C4-2B (cell line): ENCODE measurements around the gene PDE12.

Experiments
- ZFX ChIP-seq: fragments of 450-650 bp; IDR thresholded peaks from 2 replicates; pipeline ENCODE4 v1.6.1; 2017
- TF ChIP-seq, protein P1 (sequence below): fragments of 450-650 bp; conservative IDR thresholded peaks from 2 replicates; pipeline ENCODE4 v1.5.1; 2017; ENCODE audit warnings: mild to moderate bottlenecking

DNA sequence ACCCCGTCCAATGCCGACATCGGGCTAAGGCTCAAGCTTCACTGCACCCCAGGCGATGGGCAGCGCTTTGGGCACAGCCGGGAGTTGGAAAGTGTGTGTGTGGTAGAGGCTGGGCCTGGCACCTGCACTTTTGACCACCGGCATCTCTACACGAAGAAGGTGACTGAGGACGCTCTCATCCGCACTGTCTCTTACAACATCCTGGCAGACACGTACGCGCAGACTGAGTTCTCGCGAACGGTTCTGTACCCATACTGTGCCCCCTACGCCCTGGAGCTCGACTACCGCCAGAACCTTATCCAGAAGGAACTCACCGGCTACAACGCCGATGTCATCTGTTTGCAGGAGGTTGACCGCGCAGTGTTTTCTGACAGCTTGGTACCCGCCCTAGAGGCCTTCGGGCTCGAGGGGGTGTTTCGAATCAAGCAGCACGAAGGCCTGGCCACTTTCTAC is 1.0 kb downstream of the PDE12 start:
- TF ChIP-seq, protein P1, sequence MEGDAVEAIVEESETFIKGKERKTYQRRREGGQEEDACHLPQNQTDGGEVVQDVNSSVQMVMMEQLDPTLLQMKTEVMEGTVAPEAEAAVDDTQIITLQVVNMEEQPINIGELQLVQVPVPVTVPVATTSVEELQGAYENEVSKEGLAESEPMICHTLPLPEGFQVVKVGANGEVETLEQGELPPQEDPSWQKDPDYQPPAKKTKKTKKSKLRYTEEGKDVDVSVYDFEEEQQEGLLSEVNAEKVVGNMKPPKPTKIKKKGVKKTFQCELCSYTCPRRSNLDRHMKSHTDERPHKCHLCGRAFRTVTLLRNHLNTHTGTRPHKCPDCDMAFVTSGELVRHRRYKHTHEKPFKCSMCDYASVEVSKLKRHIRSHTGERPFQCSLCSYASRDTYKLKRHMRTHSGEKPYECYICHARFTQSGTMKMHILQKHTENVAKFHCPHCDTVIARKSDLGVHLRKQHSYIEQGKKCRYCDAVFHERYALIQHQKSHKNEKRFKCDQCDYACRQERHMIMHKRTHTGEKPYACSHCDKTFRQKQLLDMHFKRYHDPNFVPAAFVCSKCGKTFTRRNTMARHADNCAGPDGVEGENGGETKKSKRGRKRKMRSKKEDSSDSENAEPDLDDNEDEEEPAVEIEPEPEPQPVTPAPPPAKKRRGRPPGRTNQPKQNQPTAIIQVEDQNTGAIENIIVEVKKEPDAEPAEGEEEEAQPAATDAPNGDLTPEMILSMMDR: no peak
- TF ChIP-seq ZFX: no peak
